Activated naive CD8-positive, alpha-beta T cell treated with anti-CD3 and anti-CD28 coated beads, Interleukin-2, amount 50 U/mL, for 24 hours (primary cell): ENCODE measurements around the gene USPL1.

ENCODE experiments used
- ATAC-seq: fragments of 150-1000 bp; cut with Tn5 transposase; one replicate; pipeline ENCODE4 v1.10.0; 2021
- DNase-seq: peaks from one replicate; pipeline ENCODE4 v3.0.0; 2021
- H3K27ac Mint-ChIP-seq: one replicate; pipeline ENCODE4 v1.8.0; 2021; ENCODE audit warnings: mild to moderate bottlenecking, mixed read lengths
- H3K27me3 Mint-ChIP-seq: one replicate; pipeline ENCODE4 v1.8.0; 2021; ENCODE audit warnings: mixed read lengths
- H3K36me3 Mint-ChIP-seq: one replicate; pipeline ENCODE4 v1.8.0; 2021; ENCODE audit warnings: low read depth, mixed read lengths
- H3K4me1 Mint-ChIP-seq: one replicate; pipeline ENCODE4 v1.8.0; 2021; ENCODE audit warnings: mixed read lengths
- H3K4me3 Mint-ChIP-seq: one replicate; pipeline ENCODE4 v1.8.0; 2021; ENCODE audit warnings: mild to moderate bottlenecking, moderate library complexity, mixed read lengths
- H3K9me3 Mint-ChIP-seq: one replicate; pipeline ENCODE4 v1.8.0; 2021; ENCODE audit warnings: mixed read lengths

The USPL1 gene

GRCh38 chr13:30617315-30618185 lies at the start of gene USPL1:
USPL1 (plus strand) TSS chr13:30617920; CDS start chr13:30621141, 3,221 bp downstream.
- DNase-seq = peak; percentile 100
- Mint-ChIP-seq H3K27me3 (no peaks in the 10 kb centered on the region), H3K4me1 (peaks cover 22% of the 10 kb centered on the region), H3K4me3 (no peak within 1 kb of the TSS), H3K27ac (no peak within 1 kb of the TSS), H3K9me3 (no peaks in the 10 kb centered on the region), H3K36me3 (peaks cover 13% of the 10 kb centered on the region)
- peak; percentile 92 for ATAC-seq

- no peak for DNase-seq
- Mint-ChIP-seq H3K27ac (no peak overlapping the region), H3K9me3 (no peaks in the 10 kb centered on the region), H3K36me3 (no peaks in the 10 kb centered on the region), H3K27me3 (no peaks in the 10 kb centered on the region), H3K4me1 (peaks cover 30% of the 10 kb centered on the region), H3K4me3 (no peak overlapping the region)
- ATAC-seq = peak; percentile 68
Observed at GRCh38 chr13:30569901-30570576, 47.7 kb upstream of the USPL1 start.

- ATAC-seq (no peak), DNase-seq (no peak)
- no peaks in the 10 kb centered on the region for H3K9me3 Mint-ChIP-seq
- H3K4me3 Mint-ChIP-seq = no peak overlapping the region
- no peaks in the 10 kb centered on the region for H3K27me3 Mint-ChIP-seq
- no peaks in the 10 kb centered on the region for H3K36me3 Mint-ChIP-seq
- no peak overlapping the region for H3K27ac Mint-ChIP-seq
- peaks cover 28% of the 10 kb centered on the region for H3K4me1 Mint-ChIP-seq
Observed at GRCh38 chr13:30570691-30571090, 47.0 kb upstream of the USPL1 start.

- peaks cover 2% of the 10 kb centered on the region for H3K27me3 Mint-ChIP-seq
- H3K27ac Mint-ChIP-seq = peak overlapping the region; percentile 60
Observed at GRCh38 chr13:30572859-30573275, 44.9 kb upstream of the USPL1 start.

GRCh38 chr13:30576528-30576927 lies 41.2 kb upstream of the USPL1 start:
- Mint-ChIP-seq H3K4me3 (no peak overlapping the region), H3K27ac (no peak overlapping the region), H3K9me3 (no peaks in the 10 kb centered on the region), H3K36me3 (no peaks in the 10 kb centered on the region), H3K27me3 (peaks cover 4% of the 10 kb centered on the region), H3K4me1 (peaks cover 35% of the 10 kb centered on the region)
- DNase-seq = peak; percentile 32
- ATAC-seq = peak; percentile 61

More at GRCh38 chr13:30572859-30573275, 44.9 kb upstream of the USPL1 start:
- DNase-seq (no peak), ATAC-seq (no peak)
- Mint-ChIP-seq H3K9me3 (no peaks in the 10 kb centered on the region), H3K4me1 (peaks cover 40% of the 10 kb centered on the region), H3K36me3 (no peaks in the 10 kb centered on the region), H3K4me3 (peak overlapping the region; percentile 69)

GRCh38 chr13:30577401-30577852 lies 40.3 kb upstream of the USPL1 start:
- H3K27ac Mint-ChIP-seq = peak overlapping the region; percentile 78
- peak; percentile 56 for DNase-seq
- no peaks in the 10 kb centered on the region for H3K9me3 Mint-ChIP-seq
- peak; percentile 97 for ATAC-seq
- peak overlapping the region; percentile 15 for H3K4me3 Mint-ChIP-seq
- H3K27me3 Mint-ChIP-seq = peaks cover 4% of the 10 kb centered on the region
- no peaks in the 10 kb centered on the region for H3K36me3 Mint-ChIP-seq
- peaks cover 28% of the 10 kb centered on the region for H3K4me1 Mint-ChIP-seq

- Mint-ChIP-seq H3K4me3 (no peak overlapping the region), H3K9me3 (no peaks in the 10 kb centered on the region), H3K36me3 (no peaks in the 10 kb centered on the region), H3K4me1 (peaks cover 23% of the 10 kb centered on the region), H3K27me3 (peaks cover 4% of the 10 kb centered on the region), H3K27ac (no peak overlapping the region)
- DNase-seq (no peak), ATAC-seq (no peak)
Observed at GRCh38 chr13:30580852-30581502, 36.7 kb upstream of the USPL1 start.

GRCh38 chr13:30581582-30581981 lies 36.1 kb upstream of the USPL1 start:
- no peak overlapping the region for H3K4me3 Mint-ChIP-seq
- DNase-seq = no peak
- no peaks in the 10 kb centered on the region for H3K9me3 Mint-ChIP-seq
- peaks cover 19% of the 10 kb centered on the region for H3K4me1 Mint-ChIP-seq
- peaks cover 2% of the 10 kb centered on the region for H3K27me3 Mint-ChIP-seq
- H3K27ac Mint-ChIP-seq = no peak overlapping the region
- no peaks in the 10 kb centered on the region for H3K36me3 Mint-ChIP-seq
- ATAC-seq = no peak

- ATAC-seq (no peak), DNase-seq (no peak)
- Mint-ChIP-seq H3K27ac (no peak overlapping the region), H3K9me3 (no peaks in the 10 kb centered on the region), H3K36me3 (no peaks in the 10 kb centered on the region), H3K4me1 (no peaks in the 10 kb centered on the region), H3K27me3 (no peaks in the 10 kb centered on the region), H3K4me3 (no peak overlapping the region)
Observed at GRCh38 chr13:30584051-30584731, 33.5 kb upstream of the USPL1 start.

- DNase-seq = no peak
- Mint-ChIP-seq H3K27me3 (no peaks in the 10 kb centered on the region), H3K4me1 (no peaks in the 10 kb centered on the region), H3K27ac (no peak overlapping the region), H3K4me3 (no peak overlapping the region), H3K9me3 (no peaks in the 10 kb centered on the region), H3K36me3 (no peaks in the 10 kb centered on the region)
- ATAC-seq = no peak
Observed at GRCh38 chr13:30585748-30586262, 31.9 kb upstream of the USPL1 start.

GRCh38 chr13:30587231-30587630 lies 30.5 kb upstream of the USPL1 start:
- no peaks in the 10 kb centered on the region for H3K27me3 Mint-ChIP-seq
- no peaks in the 10 kb centered on the region for H3K36me3 Mint-ChIP-seq
- no peak overlapping the region for H3K27ac Mint-ChIP-seq
- DNase-seq = no peak
- no peaks in the 10 kb centered on the region for H3K4me1 Mint-ChIP-seq
- no peak overlapping the region for H3K4me3 Mint-ChIP-seq
- H3K9me3 Mint-ChIP-seq = no peaks in the 10 kb centered on the region
- ATAC-seq = no peak

- ATAC-seq = no peak
- Mint-ChIP-seq H3K4me3 (no peak overlapping the region), H3K4me1 (no peaks in the 10 kb centered on the region), H3K36me3 (no peaks in the 10 kb centered on the region), H3K27ac (no peak overlapping the region), H3K27me3 (no peaks in the 10 kb centered on the region), H3K9me3 (no peaks in the 10 kb centered on the region)
- DNase-seq = no peak
Observed at GRCh38 chr13:30587739-30588138, 30.0 kb upstream of the USPL1 start.

GRCh38 chr13:30593001-30593400 lies 24.7 kb upstream of the USPL1 start:
- no peaks in the 10 kb centered on the region for H3K36me3 Mint-ChIP-seq
- no peaks in the 10 kb centered on the region for H3K9me3 Mint-ChIP-seq
- H3K27ac Mint-ChIP-seq = no peak overlapping the region
- no peaks in the 10 kb centered on the region for H3K27me3 Mint-ChIP-seq
- no peak for DNase-seq
- H3K4me1 Mint-ChIP-seq = peaks cover 2% of the 10 kb centered on the region
- H3K4me3 Mint-ChIP-seq = no peak overlapping the region
- ATAC-seq = no peak

GRCh38 chr13:30600496-30600895 lies 17.2 kb upstream of the USPL1 start:
- Mint-ChIP-seq H3K9me3 (no peaks in the 10 kb centered on the region), H3K36me3 (no peaks in the 10 kb centered on the region), H3K27me3 (no peaks in the 10 kb centered on the region), H3K27ac (no peak overlapping the region), H3K4me1 (no peaks in the 10 kb centered on the region), H3K4me3 (no peak overlapping the region)
- ATAC-seq (no peak), DNase-seq (no peak)
